Fibroblast of the aortic adventitia (primary cell): ENCODE measurements around the gene KCTD12. TPM values are rescaled to one million over a fixed set of nuclear protein-coding genes. Genes with fewer than 3 reads are reported as not detected.
A peak's percentile ranks its signal among the peaks of the same experiment; 100 is the strongest.

ENCODE experiments used
- DNase-seq: peaks from one replicate; pipeline ENCODE4 v3.0.0-alpha.2; 2010; ENCODE audit warnings: low read depth
- H3K4me3 ChIP-seq: 2 replicates; pipeline ENCODE4 v1.5.1; 2011; ENCODE audit warnings: low read depth, mild to moderate bottlenecking, control low read depth, low read length, moderate library complexity
- CTCF ChIP-seq: IDR thresholded peaks from 2 replicates; pipeline ENCODE4 v1.5.1; 2011; ENCODE audit warnings: mild to moderate bottlenecking, low read length, control low read depth, inconsistent platforms; ENCODE audit not compliant: insufficient read depth
- total RNA-seq: library from RNA; depleted of rRNA; stranded (reverse); fragments of >200 nt; gene quantifications from 2 replicates; pipeline ENCODE4 v1.2.3, GENCODE V29; 2012; ENCODE audit warnings: low replicate concordance

KCTD12 gene
- total RNA-seq, 1 donor: 176 TPM

DNA sequence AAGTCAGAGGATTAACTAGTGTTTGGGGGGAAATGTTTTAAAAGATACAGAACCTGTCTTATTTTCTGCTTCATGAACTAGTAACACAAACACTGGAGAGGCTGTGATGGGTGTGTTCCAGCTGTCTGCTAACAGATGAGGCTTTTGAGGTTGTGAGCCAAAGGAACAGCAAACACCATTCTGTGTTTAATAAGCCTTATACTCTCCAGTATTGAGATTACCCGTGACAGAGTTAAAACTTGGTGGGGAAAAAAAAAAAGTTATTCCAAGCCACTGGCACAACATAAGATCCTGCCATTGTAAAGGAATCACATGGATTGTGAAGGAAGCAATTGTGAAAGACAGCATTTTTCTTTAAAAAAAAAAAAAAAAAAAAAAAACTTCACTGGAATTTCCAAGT is 48.4 kb downstream of the KCTD12 start:
- no peak for TF ChIP-seq CTCF
- H3K4me3 ChIP-seq: no peak overlapping the region
- DNase-seq: peak; percentile 65

DNA sequence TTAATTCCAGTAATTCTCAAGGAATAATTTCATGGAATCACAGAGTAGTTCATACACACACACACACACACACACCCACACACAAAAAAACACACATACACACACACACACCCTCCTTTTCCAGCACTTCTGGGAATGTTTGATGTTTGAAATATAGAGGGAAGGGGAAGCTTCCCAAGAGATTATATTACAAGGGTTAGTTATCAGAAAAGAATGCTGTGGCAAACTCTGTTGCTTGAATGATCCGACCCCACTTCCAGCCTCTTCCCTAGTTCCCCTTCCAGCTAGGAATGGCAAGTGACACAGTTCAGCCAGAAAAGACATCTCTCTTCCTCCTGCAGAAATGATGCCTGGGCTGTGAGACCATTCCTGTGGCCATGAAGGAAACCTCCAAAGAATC is 49.9 kb downstream of the KCTD12 start:
- H3K4me3 ChIP-seq: no peak overlapping the region
- TF ChIP-seq CTCF: no peak
- peak; percentile 59 for DNase-seq

DNA sequence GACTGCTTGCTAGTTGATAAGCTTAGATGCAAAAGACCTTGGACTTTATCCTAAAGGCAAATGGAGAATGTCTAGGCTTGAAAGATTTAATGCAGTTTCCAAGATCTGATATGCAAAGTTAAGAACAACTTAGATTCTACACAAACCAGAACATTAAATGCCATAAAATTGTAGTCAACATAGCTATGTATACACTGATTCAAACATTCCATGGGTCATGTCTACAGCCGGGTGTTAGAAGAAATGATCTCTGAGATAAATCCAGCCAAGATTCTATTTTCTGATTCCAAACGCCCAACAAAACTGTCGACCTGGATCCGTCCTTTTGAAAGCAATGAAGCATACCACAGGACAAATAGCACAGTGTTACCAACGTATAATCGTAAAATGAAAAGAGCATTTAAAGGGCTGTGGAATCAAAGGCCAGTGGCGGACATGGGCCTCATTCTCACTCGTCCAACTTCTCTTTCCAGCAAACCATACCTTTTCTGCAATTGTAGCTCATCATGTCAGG is 52.7 kb downstream of the KCTD12 start:
- TF ChIP-seq CTCF: no peak
- H3K4me3 ChIP-seq: no peak overlapping the region
- DNase-seq: no peak

GRCh38 chr13:76832258-76832988 is 53.8 kb downstream of the KCTD12 start:
- DNase-seq: no peak
- TF ChIP-seq CTCF: no peak
- no peak overlapping the region for H3K4me3 ChIP-seq

GRCh38 chr13:76830805-76831204 is 55.4 kb downstream of the KCTD12 start:
- TF ChIP-seq CTCF: no peak
- no peak overlapping the region for H3K4me3 ChIP-seq
- no peak for DNase-seq

Other genes with a start within 250 kb of the KCTD12 start
- gene ACOD1, start 62.1 kb upstream of the KCTD12 start, total RNA-seq: not detected in 2 replicates
- 40.0 and 46.7 TPM in 2 replicates for gene CLN5, start 105.7 kb upstream of the KCTD12 start, total RNA-seq
- 78.8 and 144 TPM in 2 replicates for gene FBXL3, start 140.8 kb upstream of the KCTD12 start, total RNA-seq